Measurements from ENCODE around the gene TMEM235.

The TMEM235 gene

DNA sequence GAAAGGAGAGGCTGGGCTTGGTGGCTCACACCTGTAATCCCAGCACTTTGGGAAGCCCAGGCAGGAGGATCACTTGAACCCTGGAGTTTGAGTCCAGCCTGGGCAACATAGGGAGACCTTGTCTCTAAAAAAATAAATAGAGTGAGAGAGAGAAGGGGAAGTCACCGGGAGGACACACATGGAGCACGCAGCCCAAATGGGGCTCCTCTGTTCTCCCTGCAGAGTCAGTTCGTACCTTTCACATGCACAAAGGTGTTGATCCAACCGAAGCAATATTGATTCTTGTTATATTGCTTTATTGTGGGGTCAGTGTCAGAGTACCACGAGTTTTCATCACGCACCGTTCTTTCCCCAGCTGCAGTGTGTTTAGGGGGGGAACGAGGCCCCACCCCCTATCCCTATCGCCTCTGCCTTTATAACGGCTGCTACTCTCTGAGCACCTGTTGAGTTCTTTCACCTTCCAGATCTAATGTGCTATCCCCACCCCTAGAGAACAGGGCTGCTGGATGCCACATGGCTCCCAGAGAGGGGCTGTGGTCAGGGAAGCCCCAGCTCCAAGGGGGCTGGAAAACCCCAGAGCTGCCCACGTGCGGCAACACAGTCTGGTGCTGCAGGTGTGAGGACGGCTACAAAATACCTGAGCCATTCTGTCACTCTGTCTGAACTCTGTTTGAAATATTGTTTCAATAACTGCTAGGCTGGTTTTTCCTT, 1.0 kb upstream of the TMEM235 start (continued):
- TF ChIP-seq, protein P1, sequence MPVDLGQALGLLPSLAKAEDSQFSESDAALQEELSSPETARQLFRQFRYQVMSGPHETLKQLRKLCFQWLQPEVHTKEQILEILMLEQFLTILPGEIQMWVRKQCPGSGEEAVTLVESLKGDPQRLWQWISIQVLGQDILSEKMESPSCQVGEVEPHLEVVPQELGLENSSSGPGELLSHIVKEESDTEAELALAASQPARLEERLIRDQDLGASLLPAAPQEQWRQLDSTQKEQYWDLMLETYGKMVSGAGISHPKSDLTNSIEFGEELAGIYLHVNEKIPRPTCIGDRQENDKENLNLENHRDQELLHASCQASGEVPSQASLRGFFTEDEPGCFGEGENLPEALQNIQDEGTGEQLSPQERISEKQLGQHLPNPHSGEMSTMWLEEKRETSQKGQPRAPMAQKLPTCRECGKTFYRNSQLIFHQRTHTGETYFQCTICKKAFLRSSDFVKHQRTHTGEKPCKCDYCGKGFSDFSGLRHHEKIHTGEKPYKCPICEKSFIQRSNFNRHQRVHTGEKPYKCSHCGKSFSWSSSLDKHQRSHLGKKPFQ (tag by site-specific recombination; IDR thresholded peaks at IDR 0.05): no peak
- peak; percentile 88 for TF ChIP-seq SCRT1 (tag by site-specific recombination; IDR thresholded peaks at IDR 0.05; ENCODE audit: borderline replicate concordance)
- TF ChIP-seq SCRT2 (tag by site-specific recombination; IDR thresholded peaks at IDR 0.05): peak; percentile 92
- TF ChIP-seq ZBTB1 (tag by site-specific recombination; IDR thresholded peaks at IDR 0.05): no peak

DNA sequence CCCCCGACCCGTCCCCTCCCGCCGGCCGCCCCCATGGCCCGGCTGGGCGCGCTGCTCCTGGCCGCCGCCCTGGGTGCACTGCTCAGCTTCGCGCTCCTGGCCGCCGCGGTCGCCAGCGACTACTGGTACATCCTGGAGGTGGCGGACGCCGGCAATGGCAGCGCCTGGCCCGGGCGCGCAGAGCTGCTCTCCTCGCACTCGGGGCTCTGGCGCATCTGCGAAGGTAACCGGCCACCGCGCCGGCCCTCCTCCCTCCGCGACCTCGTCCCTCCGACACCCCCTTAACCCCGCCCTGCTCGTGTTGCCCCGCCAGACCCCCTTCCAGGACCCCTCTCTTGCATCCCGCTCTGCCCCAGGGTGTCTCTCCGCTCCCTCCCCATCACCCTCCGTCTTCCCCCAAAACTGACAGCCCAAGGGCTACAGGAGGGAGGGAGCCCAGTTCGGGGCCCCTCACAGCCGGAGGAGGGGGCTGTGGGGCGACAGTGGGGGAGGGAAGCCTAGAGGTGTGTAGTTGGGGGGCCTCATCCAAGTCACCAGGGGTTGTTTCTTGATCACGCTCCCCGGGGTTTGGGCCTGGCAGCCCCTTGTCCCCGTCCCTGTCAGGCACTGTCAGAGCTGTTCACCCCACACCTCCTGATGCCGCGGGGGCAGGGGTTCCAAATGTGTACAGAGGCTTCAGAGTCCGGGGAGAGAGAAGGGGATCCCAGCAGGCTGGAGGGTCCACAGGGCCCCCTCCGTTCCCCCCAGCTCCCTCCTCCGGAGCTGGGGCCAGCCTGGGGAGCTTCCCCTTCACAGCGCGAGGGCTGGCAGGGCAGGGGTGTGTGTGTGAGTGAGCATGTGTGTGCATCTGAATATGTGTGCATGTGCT, 794 bp downstream of the TMEM235 start:
- TF ChIP-seq ZNF121 (tag by site-specific recombination; IDR thresholded peaks at IDR 0.05) (no peak), ZNF560 (tag by site-specific recombination; IDR thresholded peaks at IDR 0.05; ENCODE audit: borderline replicate concordance) (no peak), SETDB1 (IDR thresholded peaks at IDR 0.05; ENCODE audit: insufficient read length, low read length) (no peak)
- TF ChIP-seq, protein P2, sequence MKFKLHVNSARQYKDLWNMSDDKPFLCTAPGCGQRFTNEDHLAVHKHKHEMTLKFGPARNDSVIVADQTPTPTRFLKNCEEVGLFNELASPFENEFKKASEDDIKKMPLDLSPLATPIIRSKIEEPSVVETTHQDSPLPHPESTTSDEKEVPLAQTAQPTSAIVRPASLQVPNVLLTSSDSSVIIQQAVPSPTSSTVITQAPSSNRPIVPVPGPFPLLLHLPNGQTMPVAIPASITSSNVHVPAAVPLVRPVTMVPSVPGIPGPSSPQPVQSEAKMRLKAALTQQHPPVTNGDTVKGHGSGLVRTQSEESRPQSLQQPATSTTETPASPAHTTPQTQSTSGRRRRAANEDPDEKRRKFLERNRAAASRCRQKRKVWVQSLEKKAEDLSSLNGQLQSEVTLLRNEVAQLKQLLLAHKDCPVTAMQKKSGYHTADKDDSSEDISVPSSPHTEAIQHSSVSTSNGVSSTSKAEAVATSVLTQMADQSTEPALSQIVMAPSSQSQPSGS (tag by site-specific recombination; IDR thresholded peaks at IDR 0.05; ENCODE audit: low read depth): no peak
- H3K4me1 ChIP-seq (ENCODE audit: control insufficient read depth, insufficient read depth, low read length): no peaks in the 10 kb centered on the region
- no peaks in the 10 kb centered on the region for H3K9me3 ChIP-seq (ENCODE audit: control insufficient read depth, insufficient read depth, low read depth, low read length)
- CTCF ChIA-PET: interaction anchor here (0.6 to 1.1 kb wide), 2 partner anchors 18 to 19 kb away, joined by 4 read pairs; no protein-coding TSS in a partner anchor
- no peaks in the 10 kb centered on the region for H3K36me3 ChIP-seq (ENCODE audit: control insufficient read depth in 2 of 2, insufficient read depth in 1 of 2, low read length in 2 of 2)
- POLR2A ChIA-PET: no interaction called here
- no peak overlapping the region for H3K4me3 ChIP-seq (ENCODE audit: low read depth, low read length)
- no peak overlapping the region for H3K27ac ChIP-seq (ENCODE audit: extremely low read depth, low read depth, low read length)

DNA sequence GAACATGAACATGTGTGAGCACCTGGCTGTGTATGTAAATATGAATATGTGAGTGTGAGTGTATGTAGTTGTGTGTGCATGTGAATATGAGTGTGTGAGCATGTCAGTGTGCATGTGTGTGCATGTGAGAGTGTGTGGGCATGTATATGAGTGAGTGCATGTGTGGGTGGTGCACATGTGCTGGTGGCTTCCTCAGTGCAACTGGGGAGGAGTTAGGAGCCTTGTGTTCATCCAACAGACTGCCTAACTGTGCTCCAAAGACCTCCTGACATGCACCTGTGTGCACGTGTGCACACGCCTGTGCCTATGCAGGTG, 1.4 kb downstream of the TMEM235 start:
- H3K36me3 ChIP-seq (ENCODE audit: control insufficient read depth in 2 of 2, insufficient read depth in 1 of 2, low read length in 2 of 2): no peaks in the 10 kb centered on the region
- peak; percentile 91 for TF ChIP-seq EGR2 (tag by site-specific recombination; IDR thresholded peaks at IDR 0.05; ENCODE audit: low read depth)
- TF ChIP-seq ZFHX2 (tag by site-specific recombination; conservative IDR thresholded peaks at IDR 0.05): peak; percentile 94
- no peak for TF ChIP-seq ZNF23 (tag by site-specific recombination; IDR thresholded peaks at IDR 0.05; ENCODE audit: borderline replicate concordance)
- TF ChIP-seq, protein P3, sequence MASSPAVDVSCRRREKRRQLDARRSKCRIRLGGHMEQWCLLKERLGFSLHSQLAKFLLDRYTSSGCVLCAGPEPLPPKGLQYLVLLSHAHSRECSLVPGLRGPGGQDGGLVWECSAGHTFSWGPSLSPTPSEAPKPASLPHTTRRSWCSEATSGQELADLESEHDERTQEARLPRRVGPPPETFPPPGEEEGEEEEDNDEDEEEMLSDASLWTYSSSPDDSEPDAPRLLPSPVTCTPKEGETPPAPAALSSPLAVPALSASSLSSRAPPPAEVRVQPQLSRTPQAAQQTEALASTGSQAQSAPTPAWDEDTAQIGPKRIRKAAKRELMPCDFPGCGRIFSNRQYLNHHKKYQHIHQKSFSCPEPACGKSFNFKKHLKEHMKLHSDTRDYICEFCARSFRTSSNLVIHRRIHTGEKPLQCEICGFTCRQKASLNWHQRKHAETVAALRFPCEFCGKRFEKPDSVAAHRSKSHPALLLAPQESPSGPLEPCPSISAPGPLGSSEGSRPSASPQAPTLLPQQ (tag by site-specific recombination; IDR thresholded peaks at IDR 0.05): no peak
- TF ChIP-seq, protein P1 (tag by site-specific recombination; IDR thresholded peaks at IDR 0.05): peak; percentile 73
- no peaks in the 10 kb centered on the region for H3K4me1 ChIP-seq (ENCODE audit: control insufficient read depth, insufficient read depth, low read length)
- H3K27ac ChIP-seq (ENCODE audit: extremely low read depth, low read depth, low read length): no peak overlapping the region
- POLR2A ChIA-PET: no interaction called here
- H3K4me3 ChIP-seq (ENCODE audit: low read depth, low read length): no peak overlapping the region
- CTCF ChIA-PET: no interaction called here
- no peaks in the 10 kb centered on the region for H3K9me3 ChIP-seq (ENCODE audit: control insufficient read depth, insufficient read depth, low read depth, low read length)

All from HEK293 (cell line).